AG10803 (cell line): ENCODE data around the gene QPCT.
A peak's percentile ranks its signal among the peaks of the same experiment; 100 is the strongest.

Experiments used
- DNase-seq: peaks from one replicate; pipeline ENCODE4 v3.0.0; 2010; ENCODE audit warnings: low read depth
- H3K4me3 ChIP-seq: 2 replicates; pipeline ENCODE4 v1.5.1; 2011; ENCODE audit warnings: mild to moderate bottlenecking, low read length, control low read depth
- TF ChIP-seq, protein P1 (sequence below): conservative IDR thresholded peaks from 2 replicates; pipeline ENCODE4 v1.5.1; 2011; ENCODE audit warnings: mild to moderate bottlenecking, low read length, control low read depth, inconsistent platforms

The QPCT gene

DNA sequence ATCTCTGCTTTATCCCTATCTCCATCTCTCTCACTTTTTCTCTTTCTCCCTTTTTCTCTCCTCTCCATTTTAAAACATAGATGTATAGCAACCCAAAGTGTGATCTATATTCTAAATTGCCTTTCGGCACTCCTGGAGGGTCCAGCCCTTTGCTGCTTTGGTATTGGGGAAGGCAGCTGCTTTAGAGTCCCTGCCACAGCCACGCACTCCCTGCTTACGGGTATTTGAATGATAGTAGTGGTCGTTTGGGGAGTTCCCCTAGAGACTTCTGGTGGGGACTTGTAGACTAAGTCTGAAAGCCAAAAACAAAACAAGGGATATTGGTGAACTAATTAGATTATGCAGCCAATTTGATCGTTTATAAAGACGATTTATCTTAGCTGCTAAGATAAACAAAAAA, 11.9 kb downstream of the QPCT start:
- TF ChIP-seq, protein P1, sequence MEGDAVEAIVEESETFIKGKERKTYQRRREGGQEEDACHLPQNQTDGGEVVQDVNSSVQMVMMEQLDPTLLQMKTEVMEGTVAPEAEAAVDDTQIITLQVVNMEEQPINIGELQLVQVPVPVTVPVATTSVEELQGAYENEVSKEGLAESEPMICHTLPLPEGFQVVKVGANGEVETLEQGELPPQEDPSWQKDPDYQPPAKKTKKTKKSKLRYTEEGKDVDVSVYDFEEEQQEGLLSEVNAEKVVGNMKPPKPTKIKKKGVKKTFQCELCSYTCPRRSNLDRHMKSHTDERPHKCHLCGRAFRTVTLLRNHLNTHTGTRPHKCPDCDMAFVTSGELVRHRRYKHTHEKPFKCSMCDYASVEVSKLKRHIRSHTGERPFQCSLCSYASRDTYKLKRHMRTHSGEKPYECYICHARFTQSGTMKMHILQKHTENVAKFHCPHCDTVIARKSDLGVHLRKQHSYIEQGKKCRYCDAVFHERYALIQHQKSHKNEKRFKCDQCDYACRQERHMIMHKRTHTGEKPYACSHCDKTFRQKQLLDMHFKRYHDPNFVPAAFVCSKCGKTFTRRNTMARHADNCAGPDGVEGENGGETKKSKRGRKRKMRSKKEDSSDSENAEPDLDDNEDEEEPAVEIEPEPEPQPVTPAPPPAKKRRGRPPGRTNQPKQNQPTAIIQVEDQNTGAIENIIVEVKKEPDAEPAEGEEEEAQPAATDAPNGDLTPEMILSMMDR = no peak
- H3K4me3 ChIP-seq = no peak overlapping the region
- no peak for DNase-seq

GRCh38 chr2:37357069-37357468, 12.6 kb downstream of the QPCT start:
- TF ChIP-seq, protein P1 = no peak
- peak; percentile 79 for DNase-seq
- no peak overlapping the region for H3K4me3 ChIP-seq

GRCh38 chr2:37357530-37357929, 13.1 kb downstream of the QPCT start:
- peak; percentile 54 for DNase-seq
- TF ChIP-seq, protein P1 = no peak
- H3K4me3 ChIP-seq = no peak overlapping the region

DNA sequence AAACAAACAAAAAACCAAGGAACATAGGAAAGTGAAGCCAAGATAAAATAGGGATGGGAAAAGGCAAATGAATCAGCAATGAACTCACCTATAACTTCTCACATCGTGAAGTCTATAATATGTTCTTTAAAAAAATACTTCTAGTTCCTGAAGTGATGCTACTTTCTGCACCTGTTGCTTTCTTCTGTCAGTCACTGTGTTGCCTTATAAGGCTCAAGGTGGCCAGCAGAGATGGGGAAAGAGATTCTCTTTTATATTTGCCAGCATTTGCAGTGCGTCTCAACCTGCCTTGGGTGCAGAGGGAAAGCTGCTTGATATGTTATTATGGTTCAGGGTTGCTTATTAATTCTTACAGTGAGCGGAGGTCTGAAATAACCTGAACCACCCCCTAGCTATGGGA, 14.0 kb downstream of the QPCT start:
- TF ChIP-seq, protein P1 = no peak
- no peak for DNase-seq
- H3K4me3 ChIP-seq = no peak overlapping the region

- H3K4me3 ChIP-seq = no peak overlapping the region
- TF ChIP-seq, protein P1 = no peak
- no peak for DNase-seq
Measured at GRCh38 chr2:37361216-37361815, 16.9 kb downstream of the QPCT start.

- TF ChIP-seq, protein P1 = no peak
- no peak for DNase-seq
- no peak overlapping the region for H3K4me3 ChIP-seq
Measured at GRCh38 chr2:37361994-37362698, 17.7 kb downstream of the QPCT start.

GRCh38 chr2:37364351-37364750, 19.9 kb downstream of the QPCT start:
- TF ChIP-seq, protein P1 = no peak
- H3K4me3 ChIP-seq = no peak overlapping the region
- DNase-seq = no peak
